Ovary (tissue), 3 donors: ENCODE results near the gene RFX3.

Experiments used
- POLR2A ChIP-seq: fragments of 450-650 bp; IDR thresholded peaks from one replicate; pipeline ENCODE4 v1.6.1; 2017; ENCODE audit warnings: antibody characterized with exemption, mild to moderate bottlenecking, moderate library complexity
- TF ChIP-seq, protein P1 (sequence below), 3 donors: fragments of 450-650 bp in 2 of 3; fragments of 200-600 bp in 1 of 3; IDR thresholded peaks; one replicate each; pipeline versions ENCODE4 v1.5.1 to v1.8.0; 2016 to 2022; ENCODE audit warnings: antibody characterized with exemption in 3 of 3, mild to moderate bottlenecking in 1 of 3
- donor health status: DM: no; HTN: no; CAD: no.

DNA sequence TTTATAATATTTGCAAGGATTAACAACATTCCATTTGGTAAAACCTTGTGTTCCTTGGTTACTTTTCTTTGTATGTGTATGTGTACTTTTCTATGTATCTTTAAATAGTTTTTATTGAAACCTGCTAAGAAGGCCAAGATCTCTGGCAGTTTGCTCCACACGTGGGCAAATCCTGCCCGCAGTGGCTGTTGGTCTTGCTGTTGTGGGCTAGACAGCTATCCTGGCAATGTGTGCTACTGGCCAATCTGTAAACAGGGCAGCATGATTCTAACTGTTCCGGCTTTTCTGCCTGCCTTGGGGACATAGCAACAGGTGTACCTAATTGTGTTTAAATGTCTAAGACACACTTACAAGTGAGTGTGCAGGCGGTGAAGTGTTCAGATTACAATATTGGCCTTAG, 286.6 kb downstream of the RFX3 start:
- no peak for TF ChIP-seq POLR2A
- TF ChIP-seq, protein P1, sequence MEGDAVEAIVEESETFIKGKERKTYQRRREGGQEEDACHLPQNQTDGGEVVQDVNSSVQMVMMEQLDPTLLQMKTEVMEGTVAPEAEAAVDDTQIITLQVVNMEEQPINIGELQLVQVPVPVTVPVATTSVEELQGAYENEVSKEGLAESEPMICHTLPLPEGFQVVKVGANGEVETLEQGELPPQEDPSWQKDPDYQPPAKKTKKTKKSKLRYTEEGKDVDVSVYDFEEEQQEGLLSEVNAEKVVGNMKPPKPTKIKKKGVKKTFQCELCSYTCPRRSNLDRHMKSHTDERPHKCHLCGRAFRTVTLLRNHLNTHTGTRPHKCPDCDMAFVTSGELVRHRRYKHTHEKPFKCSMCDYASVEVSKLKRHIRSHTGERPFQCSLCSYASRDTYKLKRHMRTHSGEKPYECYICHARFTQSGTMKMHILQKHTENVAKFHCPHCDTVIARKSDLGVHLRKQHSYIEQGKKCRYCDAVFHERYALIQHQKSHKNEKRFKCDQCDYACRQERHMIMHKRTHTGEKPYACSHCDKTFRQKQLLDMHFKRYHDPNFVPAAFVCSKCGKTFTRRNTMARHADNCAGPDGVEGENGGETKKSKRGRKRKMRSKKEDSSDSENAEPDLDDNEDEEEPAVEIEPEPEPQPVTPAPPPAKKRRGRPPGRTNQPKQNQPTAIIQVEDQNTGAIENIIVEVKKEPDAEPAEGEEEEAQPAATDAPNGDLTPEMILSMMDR (IDR thresholded peaks at IDR 0.05), result no peak
